ENCODE results near the gene TUT7. TPM values are rescaled to one million over a fixed set of nuclear protein-coding genes. Genes with fewer than 3 reads are reported as not detected.

TUT7 gene
- total RNA-seq, 1 experiment from 2014 or later = 24.5 TPM

DNA sequence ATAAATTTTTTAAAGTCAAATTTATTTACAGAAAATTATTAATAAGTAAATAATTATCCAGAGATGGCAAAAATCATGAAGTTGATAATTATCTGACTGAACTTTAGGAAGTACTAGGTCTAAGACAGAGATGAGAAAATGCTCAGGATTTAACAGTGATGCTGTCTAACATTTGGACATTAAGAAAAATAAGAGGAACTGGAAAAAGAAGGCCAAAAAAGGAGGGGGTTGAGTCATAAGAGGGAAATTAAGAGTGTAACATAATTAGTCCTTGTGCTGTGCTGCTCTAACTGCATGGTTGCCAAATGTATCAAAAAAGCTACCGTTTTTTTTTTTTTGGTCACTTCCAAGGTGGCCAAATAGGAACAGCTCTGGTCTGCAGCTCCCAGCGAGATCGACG is 35.4 kb upstream of the TUT7 start:
- ATAC-seq (no peak), DNase-seq (ENCODE audit: low spot score) (no peak)
- peaks cover 71% of the 10 kb centered on the region for H3K27me3 Mint-ChIP-seq (ENCODE audit: low read depth)
- CTCF ChIA-PET = no interaction called here
- POLR2A ChIA-PET = no interaction called here
- no peak overlapping the region for H3K27ac Mint-ChIP-seq
- TF ChIP-seq, protein P1, sequence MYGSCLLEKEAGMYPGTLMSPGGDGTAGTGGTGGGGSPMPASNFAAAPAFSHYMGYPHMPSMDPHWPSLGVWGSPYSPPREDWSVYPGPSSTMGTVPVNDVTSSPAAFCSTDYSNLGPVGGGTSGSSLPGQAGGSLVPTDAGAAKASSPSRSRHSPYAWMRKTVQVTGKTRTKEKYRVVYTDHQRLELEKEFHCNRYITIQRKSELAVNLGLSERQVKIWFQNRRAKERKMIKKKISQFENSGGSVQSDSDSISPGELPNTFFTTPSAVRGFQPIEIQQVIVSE (CRISPR knock-in tag; IDR thresholded peaks at IDR 0.05; ENCODE audit: borderline replicate concordance) = no peak
- TF ChIP-seq MXD4 (CRISPR knock-in tag; IDR thresholded peaks at IDR 0.05; ENCODE audit: borderline replicate concordance) (no peak), FOXK1 (CRISPR knock-in tag; IDR thresholded peaks at IDR 0.05) (no peak), ZNF232 (CRISPR knock-in tag; IDR thresholded peaks at IDR 0.05) (no peak), E2F1 (CRISPR knock-in tag; IDR thresholded peaks at IDR 0.05) (no peak), NR1H2 (CRISPR knock-in tag; IDR thresholded peaks at IDR 0.05) (no peak), ZNF671 (CRISPR knock-in tag; IDR thresholded peaks at IDR 0.05) (no peak), CTCF (IDR thresholded peaks at IDR 0.05) (no peak), NFATC4 (CRISPR knock-in tag; IDR thresholded peaks at IDR 0.05) (no peak), RORB (CRISPR knock-in tag; IDR thresholded peaks at IDR 0.05) (no peak), JUN (CRISPR knock-in tag; IDR thresholded peaks at IDR 0.05) (no peak), ATF2 (CRISPR knock-in tag; IDR thresholded peaks at IDR 0.05; ENCODE audit: borderline replicate concordance, low read depth) (no peak), SP1 (CRISPR knock-in tag; conservative IDR thresholded peaks at IDR 0.05) (no peak), TEAD1 (CRISPR knock-in tag; IDR thresholded peaks at IDR 0.05) (no peak), TCF7 (CRISPR knock-in tag; IDR thresholded peaks at IDR 0.05; ENCODE audit: low read depth) (no peak), MLX (CRISPR knock-in tag; IDR thresholded peaks at IDR 0.05) (no peak)
- TF ChIP-seq, protein P2, sequence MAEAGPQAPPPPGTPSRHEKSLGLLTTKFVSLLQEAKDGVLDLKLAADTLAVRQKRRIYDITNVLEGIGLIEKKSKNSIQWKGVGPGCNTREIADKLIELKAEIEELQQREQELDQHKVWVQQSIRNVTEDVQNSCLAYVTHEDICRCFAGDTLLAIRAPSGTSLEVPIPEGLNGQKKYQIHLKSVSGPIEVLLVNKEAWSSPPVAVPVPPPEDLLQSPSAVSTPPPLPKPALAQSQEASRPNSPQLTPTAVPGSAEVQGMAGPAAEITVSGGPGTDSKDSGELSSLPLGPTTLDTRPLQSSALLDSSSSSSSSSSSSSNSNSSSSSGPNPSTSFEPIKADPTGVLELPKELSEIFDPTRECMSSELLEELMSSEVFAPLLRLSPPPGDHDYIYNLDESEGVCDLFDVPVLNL (CRISPR knock-in tag; IDR thresholded peaks at IDR 0.05; ENCODE audit: borderline replicate concordance, low read depth) = no peak
- TF ChIP-seq, protein P3, sequence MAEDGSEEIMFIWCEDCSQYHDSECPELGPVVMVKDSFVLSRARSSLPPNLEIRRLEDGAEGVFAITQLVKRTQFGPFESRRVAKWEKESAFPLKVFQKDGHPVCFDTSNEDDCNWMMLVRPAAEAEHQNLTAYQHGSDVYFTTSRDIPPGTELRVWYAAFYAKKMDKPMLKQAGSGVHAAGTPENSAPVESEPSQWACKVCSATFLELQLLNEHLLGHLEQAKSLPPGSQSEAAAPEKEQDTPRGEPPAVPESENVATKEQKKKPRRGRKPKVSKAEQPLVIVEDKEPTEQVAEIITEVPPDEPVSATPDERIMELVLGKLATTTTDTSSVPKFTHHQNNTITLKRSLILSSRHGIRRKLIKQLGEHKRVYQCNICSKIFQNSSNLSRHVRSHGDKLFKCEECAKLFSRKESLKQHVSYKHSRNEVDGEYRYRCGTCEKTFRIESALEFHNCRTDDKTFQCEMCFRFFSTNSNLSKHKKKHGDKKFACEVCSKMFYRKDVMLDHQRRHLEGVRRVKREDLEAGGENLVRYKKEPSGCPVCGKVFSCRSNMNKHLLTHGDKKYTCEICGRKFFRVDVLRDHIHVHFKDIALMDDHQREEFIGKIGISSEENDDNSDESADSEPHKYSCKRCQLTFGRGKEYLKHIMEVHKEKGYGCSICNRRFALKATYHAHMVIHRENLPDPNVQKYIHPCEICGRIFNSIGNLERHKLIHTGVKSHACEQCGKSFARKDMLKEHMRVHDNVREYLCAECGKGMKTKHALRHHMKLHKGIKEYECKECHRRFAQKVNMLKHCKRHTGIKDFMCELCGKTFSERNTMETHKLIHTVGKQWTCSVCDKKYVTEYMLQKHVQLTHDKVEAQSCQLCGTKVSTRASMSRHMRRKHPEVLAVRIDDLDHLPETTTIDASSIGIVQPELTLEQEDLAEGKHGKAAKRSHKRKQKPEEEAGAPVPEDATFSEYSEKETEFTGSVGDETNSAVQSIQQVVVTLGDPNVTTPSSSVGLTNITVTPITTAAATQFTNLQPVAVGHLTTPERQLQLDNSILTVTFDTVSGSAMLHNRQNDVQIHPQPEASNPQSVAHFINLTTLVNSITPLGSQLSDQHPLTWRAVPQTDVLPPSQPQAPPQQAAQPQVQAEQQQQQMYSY (CRISPR knock-in tag; IDR thresholded peaks at IDR 0.05) = no peak
- H3K4me1 Mint-ChIP-seq = no peaks in the 10 kb centered on the region
- H3K36me3 Mint-ChIP-seq = no peaks in the 10 kb centered on the region
- peaks cover 43% of the 10 kb centered on the region for H3K9me3 Mint-ChIP-seq
- no peak overlapping the region for H3K4me3 Mint-ChIP-seq
